A204.1 (cell line): ENCODE data around the gene EXOC3.
"Not testable (repeated sequence)": the region's sequence is repeated elsewhere in the genome, so short reads cannot be mapped to it uniquely, and the experiment has no call there.

ENCODE experiments used
- FAIRE-seq: peaks from 2 replicates; lab custom pipeline; 2012; peaks lifted over from hg19 to GRCh38; lab: Jason Lieb, UNC

EXOC3 gene

GRCh38 chr5:504326-505154 lies 61.6 kb downstream of the EXOC3 start:
- FAIRE-seq, result no peak

DNA sequence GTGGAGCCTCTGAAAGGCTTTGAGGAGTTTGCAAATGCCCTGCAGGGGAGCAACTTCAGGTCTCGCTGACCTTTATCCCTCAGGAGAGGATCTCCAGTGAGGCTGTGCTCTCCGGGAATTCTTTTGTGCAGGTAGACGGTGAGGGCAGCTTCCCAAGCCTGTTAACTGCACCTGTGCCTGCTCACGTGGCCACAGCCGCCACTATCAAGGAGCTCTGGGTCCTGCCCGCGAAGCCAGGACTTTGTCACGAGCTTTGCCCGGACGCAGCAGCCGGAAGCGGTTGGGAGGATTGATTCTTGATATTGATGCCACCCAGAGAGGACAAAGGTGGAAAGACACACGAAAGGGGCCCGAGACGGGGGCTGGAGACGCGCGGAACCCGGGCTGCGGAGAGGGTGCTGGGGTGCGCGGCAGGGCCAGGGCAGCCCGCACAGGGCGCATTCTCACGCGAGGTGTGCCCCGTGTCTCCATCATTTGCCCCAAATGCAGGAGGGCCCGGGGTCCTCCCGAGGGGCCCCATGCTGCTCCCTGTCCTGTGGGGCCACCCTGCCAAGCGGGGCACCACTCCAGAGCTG lies 63.1 kb downstream of the EXOC3 start:
- FAIRE-seq, result no peak

DNA sequence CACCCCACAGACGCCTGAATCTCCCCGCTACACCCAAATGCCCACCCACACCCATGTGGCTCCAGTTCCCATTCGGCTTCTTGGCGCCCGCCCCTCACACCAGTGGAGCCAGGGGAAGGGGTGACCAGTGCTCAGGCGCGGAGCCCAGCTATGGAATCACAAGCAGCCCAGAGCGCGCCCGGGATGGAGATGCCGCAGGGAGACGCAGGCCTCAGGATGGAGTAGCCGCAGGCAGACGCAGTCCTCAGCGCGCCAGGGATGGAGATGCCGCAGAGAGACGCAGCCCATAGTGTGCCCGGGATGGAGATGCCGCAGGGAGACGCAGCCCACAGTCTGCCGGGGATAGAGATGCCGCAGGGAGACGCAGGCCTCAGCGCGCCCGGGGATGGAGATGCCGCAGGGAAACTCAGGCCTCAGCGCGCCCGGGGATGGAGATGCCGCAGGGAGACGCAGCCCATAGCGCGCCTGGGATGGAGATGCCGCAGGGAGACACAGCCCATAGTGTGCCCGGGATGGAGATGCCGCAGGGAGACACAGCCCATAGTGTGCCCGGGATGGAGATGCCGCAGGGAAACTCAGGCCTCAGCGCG lies 65.1 kb downstream of the EXOC3 start:
- FAIRE-seq, result not testable (repeated sequence)

GRCh38 chr5:509611-510185 lies 66.7 kb downstream of the EXOC3 start:
- FAIRE-seq, result no peak

GRCh38 chr5:510521-510920 lies 67.5 kb downstream of the EXOC3 start:
- FAIRE-seq, result no peak

DNA sequence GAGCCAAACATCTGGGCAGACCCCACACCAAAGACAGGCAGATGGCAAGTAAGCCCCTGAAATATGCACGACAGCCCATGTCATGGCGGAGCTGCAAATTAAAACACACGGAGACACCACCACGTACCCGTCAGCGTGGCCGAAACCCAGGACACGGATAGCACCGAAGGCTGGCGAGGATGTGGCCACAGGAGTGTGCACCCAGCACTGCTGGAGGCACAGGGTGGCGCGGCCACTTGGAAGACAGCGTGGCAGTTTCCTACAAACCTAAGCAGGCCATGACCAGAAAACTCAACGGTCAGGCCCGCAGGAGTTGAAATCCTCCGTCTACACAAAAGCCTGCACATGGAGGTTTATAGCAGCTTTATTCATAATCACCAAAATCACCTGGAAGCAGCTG lies 68.5 kb downstream of the EXOC3 start:
- no peak for FAIRE-seq

DNA sequence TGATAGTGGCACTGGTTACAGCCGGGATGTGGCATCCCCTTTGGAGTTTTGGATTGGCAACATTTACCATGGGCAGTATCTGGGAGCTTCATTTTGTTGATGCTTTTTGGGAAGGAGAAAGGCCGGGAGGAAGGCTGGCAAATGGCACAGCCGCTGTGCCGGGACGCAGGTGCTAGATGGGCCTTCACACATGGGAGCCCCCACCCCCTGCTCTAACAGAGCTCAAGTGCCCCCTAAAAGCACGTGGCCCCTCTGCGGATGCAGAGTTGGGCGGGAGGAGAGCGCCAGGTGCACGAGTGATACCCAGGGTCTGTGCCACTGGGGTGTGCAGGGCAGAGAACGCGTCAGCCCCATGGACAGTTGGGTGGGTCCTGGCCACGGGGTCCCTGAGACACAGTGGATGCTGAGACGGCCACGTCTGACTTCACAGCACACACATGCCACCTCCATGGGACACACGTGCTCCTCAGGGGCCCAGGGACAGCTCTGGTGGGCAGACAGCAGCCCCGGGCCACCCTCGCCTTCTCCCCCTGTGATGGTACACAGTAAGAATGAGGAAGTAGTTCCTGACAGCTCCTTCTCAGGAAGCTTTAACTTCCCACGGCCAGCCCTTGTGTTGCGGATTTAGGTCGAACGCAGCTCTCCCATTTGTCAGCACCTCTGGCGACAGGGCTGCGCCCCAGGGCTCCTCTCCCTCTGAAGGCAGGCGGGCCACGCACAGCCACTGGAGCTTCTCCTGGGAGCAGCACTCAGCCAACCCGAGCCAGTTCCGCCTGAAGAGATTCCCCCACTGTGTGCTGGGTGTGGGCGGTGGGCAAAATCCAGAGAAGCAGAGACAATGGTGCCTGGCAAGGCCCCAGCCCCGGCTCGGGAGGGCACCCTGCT lies 70.5 kb downstream of the EXOC3 start:
- FAIRE-seq, result no peak

DNA sequence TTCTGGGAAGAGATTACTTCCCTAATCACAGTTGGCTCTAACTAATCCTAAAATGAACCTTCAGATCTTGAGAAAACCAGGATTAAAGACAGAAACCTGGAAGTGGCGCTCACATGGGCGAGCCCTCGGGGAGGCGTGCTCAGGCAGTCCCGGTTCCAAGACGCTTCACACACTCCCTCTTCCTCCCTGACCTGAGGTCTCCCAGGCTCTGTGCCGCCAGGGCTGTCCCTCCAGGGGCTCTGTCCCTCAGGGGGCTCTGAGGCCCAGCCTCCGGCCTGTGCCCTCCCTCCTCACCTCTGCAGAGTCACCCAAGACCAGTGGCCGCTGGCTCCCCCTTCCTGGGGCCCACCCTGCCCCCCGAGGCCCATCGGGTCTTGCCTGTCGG lies 71.1 kb downstream of the EXOC3 start:
- FAIRE-seq, result no peak

DNA sequence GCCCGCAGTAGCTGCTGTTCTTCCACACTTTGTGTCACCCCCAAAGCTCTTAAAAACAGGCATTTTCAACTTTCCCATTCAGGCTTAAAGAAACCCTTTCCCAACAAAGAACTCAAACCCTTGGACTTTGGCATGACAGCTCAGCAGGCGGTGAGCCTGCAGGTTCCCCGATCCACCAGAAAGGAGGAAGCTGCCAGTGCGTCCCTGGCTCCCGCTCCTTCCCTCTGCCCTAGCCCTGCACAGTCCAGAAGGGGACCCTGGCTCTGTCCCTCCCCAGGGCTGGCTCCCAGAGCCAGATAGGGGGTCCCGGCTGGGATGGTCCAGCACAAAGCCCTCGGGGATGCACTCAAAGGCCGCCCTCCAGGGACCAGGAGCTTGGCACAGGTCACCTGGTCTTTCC lies 71.7 kb downstream of the EXOC3 start:
- FAIRE-seq, result no peak

- no peak for FAIRE-seq
Observed at GRCh38 chr5:515273-515836, 72.4 kb downstream of the EXOC3 start.

GRCh38 chr5:516338-516925 lies 73.5 kb downstream of the EXOC3 start:
- no peak for FAIRE-seq
